AG09319 (cell line): ENCODE results near the gene RGS4.
"Not testable (repeated sequence)": the region's sequence is repeated elsewhere in the genome, so short reads cannot be mapped to it uniquely, and the experiment has no call there.

Experiments
- DNase-seq: peaks from one replicate; pipeline ENCODE4 v3.0.0-alpha.2; 2010; ENCODE audit warnings: low read depth; ENCODE audit errors: extremely low read depth
- TF ChIP-seq, protein P1 (sequence below): IDR thresholded peaks from 2 replicates; pipeline ENCODE4 v1.5.1; 2011; ENCODE audit warnings: low read depth, mild to moderate bottlenecking, inconsistent platforms, low read length, moderate library complexity

RGS4 gene

DNA sequence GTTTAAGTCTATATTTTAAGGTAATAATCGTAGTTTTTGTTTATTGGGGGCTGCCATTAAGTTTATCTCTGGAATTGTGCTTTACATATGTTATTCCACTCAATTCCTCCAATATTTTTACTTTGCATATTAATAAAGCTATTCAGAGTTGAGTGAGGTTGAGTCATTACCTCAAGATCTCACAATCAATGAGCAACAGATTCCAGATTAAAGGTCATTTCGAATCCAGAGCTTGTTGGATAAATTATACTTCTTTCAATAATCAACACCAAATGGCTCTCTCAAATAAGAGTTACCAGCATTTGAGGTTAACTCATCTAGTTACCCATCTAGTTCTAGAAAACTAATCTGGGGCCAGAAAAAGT is 16.7 kb downstream of the RGS4 start:
- TF ChIP-seq, protein P1, sequence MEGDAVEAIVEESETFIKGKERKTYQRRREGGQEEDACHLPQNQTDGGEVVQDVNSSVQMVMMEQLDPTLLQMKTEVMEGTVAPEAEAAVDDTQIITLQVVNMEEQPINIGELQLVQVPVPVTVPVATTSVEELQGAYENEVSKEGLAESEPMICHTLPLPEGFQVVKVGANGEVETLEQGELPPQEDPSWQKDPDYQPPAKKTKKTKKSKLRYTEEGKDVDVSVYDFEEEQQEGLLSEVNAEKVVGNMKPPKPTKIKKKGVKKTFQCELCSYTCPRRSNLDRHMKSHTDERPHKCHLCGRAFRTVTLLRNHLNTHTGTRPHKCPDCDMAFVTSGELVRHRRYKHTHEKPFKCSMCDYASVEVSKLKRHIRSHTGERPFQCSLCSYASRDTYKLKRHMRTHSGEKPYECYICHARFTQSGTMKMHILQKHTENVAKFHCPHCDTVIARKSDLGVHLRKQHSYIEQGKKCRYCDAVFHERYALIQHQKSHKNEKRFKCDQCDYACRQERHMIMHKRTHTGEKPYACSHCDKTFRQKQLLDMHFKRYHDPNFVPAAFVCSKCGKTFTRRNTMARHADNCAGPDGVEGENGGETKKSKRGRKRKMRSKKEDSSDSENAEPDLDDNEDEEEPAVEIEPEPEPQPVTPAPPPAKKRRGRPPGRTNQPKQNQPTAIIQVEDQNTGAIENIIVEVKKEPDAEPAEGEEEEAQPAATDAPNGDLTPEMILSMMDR, result no peak
- no peak for DNase-seq

DNA sequence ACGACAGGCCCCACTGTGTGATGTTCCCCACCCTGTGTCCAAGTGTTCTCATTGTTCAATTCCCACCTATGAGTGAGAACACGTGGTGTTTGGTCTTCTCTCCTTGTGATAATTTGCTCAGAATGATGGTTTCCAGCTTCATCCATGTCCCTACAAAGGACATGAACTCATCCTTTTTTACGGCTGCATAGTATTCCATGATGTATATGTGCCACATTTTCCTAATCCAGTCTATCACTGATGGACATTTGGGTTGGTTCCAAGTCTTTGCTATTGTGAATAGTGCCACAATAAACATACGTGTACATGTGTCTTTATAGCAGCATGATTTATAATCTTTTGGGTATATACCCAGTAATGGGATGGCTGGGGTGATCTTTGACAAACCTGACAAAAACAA is 20.0 kb downstream of the RGS4 start:
- not testable (repeated sequence) for DNase-seq

DNA sequence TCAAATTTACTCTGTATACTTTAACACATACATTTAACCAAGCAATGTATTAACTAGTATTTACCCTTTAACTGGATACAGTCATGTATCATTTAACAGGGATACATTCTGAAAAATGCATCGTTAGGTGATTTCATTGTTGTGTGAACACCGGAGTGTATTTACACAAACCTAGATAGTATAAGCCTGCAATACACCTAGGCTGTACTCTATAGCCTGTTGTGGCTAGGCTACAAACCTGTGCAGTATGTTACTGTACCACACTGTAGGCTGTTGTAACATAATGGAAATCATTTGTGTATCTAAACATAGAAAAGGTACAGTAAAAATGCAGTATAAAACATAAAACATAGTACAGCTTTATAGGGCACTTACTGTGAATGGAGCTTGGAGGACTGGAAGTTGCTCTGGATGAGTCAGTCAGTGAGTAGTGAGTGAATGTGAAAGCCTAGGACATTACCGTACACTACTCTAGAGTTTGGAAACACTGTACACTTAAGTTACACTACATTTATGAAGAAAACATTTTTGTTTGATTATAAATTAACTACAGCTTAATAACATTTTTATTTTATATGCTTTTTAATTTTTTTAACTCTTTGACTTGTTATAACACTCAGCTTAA is 21.3 kb downstream of the RGS4 start:
- no peak for DNase-seq

DNA sequence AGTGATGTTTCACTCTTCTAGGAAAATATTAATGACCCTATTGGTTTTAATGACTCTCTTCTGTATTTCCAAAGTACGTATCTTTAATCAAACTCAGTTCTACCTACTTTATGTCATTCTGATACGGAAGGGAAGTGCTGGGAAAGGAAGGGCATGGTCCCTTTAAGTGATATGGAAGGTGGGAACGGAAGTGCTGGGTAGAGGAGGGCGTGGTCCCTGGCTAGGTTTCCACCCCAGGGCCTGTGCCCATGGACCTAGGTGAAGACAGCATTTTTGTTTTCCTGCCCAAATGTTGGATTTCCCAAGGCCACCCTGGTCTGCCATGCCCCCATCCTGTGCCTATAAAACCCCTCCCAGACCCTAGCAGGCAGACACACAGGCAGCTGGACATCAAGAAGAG is 24.0 kb downstream of the RGS4 start:
- DNase-seq, result no peak
- TF ChIP-seq, protein P1, result no peak

More for the DNA sequence above, 21.3 kb downstream of the RGS4 start:
- TF ChIP-seq, protein P1, result no peak

DNA sequence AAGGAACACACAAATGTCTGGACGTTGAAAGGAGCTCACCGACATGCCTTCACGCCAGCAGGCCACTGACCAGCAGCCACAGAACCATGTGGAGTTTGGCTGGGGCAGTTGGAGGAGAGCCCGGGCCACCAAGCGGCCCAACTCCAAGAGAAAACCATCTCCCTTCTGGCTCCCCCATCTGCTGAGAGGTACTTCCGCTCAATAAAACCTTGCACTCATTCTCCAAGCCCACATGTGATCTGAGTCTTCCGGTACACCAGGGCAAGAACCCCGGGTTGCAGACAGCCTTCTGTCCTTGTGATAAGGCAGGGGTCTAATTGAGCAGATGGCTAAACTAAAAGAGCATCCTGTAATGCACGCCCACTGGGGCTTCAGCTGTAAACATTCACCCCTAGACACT is 24.4 kb downstream of the RGS4 start:
- no peak for DNase-seq
- TF ChIP-seq, protein P1, result no peak

DNA sequence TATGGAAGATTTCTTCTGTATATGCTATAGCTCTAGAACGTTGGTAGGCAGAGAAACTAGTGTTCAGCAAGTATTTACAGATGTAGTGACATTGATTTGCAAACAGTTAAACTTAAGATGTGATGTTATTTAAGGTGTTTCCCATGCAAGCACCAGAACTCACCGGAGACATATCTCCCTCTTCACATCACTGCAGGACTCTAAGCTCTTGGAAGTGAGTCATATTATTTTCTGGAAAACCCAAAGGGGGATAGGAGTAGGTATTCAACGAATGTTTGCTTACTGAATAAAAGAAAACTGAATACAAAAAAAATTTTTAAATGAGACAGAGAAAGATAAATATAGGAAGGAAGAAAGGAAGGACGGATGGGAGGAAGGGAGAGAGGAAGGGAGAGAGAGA is 25.0 kb downstream of the RGS4 start:
- no peak for DNase-seq
- TF ChIP-seq, protein P1, result no peak

DNA sequence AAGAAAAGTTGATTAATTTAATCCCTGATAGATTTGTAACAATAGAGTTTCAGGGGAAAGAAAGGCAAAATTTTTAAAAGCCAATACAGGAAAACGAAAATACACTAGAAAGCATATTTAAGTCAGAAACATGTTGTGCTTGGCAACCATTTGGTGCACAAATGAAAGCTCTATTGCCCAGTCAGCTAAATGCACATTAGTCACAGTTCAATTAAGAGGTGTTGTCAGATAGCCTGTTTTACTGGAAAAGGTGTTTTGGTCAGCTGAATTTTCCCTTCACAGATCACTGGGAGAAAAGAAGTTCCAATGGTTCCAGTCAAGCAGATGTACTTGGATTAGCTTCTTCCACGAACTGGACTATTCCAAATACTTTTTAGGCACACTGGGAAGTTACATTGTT is 25.4 kb downstream of the RGS4 start:
- DNase-seq, result no peak
- TF ChIP-seq, protein P1, result no peak

DNA sequence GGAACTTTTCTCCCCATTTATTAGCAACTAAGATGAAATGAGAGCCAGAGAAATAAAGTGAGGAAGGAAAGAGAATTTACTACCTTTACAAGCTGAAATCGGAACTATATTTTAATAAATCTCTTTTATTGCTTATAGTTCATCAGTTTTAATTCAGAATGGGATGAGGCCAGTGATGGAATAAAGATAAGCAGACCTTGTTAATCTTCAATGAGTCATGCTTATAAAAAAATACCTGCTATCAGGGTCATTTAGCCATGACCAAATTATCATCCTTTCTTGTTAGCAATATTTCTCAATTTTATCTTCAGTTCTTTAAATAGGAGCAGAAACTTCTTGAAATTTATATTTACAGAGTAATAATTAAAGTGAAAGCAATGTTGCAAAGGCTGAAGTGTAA is 26.1 kb downstream of the RGS4 start:
- DNase-seq, result no peak
- TF ChIP-seq, protein P1, result no peak
